Muscle of back (tissue), 11 donors: ENCODE results near the gene DNMBP. TPM values are rescaled to one million over a fixed set of nuclear protein-coding genes. Genes with fewer than 3 reads are reported as not detected.
"Not testable (repeated sequence)": the region's sequence is repeated elsewhere in the genome, so short reads cannot be mapped to it uniquely, and the experiment has no call there.

ENCODE experiments used
- DNase-seq, 3 donors: peaks; one replicate each; pipeline versions ENCODE4 v3.0.0 to v3.0.0-alpha.2; 2013
- polyA plus RNA-seq, 10 donors: library from polyadenylated mRNA; unstranded; fragments of 120-200 nt; gene quantifications; one replicate each; pipeline ENCODE4 v1.2.1, GENCODE V29; 2013; ENCODE audit not compliant: insufficient read length in 10 of 10

DNMBP gene
- polyA plus RNA-seq, 10 donors: 12.9 to 20.8 (median 16.7) TPM

- no peak for DNase-seq
Measured at GRCh38 chr10:99860466-99860865, 149.3 kb downstream of the DNMBP start.

- no peak for DNase-seq
Measured at GRCh38 chr10:99859585-99859984, 150.2 kb downstream of the DNMBP start.

GRCh38 chr10:99858849-99859248 lies 150.9 kb downstream of the DNMBP start:
- no peak for DNase-seq

DNA sequence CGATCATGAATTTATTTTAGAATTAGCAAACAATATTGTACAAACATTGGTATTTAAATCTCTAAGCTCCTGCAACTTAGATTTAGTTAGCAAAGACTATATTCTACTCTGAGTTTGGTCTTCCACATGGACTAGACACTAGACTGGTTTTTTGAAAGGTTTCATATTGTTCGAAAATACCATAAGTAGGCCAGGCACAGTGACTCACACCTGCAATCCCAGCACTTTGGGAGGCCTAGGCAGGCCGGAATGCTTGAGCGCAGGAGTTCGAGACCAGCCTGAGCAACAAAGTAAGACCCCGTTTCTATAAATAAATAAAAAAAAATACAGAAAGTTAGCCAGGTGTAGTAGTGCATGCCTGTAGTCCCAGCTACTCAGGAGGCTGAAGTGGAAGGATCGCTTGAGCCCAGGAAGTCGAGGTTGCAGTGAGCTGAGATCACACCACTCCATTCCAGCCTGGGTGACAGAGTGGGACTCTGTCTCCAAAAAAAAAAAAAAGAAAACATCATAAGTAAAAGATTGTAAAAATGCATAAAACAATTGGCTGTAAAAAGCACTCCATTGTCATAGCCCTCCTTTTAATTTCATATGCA lies 154.2 kb downstream of the DNMBP start:
- no peak for DNase-seq

DNA sequence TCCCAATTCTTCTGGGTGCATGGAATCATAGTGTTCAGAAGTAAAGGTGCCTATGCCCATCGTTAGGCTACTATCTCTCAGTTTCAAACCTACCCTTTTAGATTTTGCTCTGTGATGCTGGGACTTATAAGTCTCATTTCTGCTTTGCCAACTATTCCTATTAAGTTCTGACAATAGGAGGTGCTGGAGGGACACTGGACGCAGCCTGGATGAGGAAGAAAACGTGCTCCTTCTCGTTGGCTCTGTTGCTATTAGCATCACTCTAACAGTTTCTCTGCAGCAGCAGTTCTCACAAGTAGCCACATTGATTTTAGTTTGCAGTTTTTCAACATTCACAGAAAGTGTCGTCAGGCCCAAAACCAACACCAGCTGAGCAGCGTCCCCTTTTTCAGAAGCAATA lies 154.9 kb downstream of the DNMBP start:
- DNase-seq: peak; percentile 45 to 86 (median 73)

- no peak for DNase-seq
Measured at GRCh38 chr10:99853655-99854054, 156.1 kb downstream of the DNMBP start.

DNA sequence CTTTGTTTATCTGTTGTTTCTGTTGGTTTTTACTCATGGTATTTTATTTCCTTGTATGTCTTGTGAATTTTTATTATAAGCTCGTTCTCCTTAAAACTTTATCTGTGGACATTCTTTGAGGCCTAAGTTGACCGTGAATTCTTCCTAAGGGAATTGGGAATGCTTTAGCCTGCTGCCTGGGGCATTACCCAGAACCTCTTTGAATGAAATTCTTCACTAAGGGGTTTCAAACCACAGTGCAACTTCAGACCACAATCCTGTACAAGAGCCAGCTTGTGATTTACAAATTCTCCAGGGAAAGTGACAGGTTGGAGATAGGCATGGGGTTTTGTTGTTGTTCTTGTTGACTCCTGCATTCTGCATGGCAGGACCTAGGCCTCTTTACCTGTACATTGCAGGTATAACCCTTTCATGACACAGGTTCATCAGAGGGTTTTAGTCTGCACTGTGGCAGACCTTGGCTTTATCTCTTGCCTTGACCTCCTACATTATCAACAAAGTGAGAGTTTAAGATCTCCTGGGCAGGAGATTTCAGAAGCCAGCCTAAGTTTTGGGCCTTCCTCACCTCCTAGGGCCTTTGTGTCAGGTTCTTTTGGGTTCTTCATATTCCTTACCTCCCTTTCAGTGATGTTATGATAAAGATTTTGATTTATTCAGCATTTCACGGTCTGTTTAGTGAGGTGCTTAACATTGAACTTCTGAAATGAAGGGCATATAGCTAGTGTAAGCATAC lies 157.1 kb downstream of the DNMBP start:
- DNase-seq: no peak

GRCh38 chr10:99851825-99852224 lies 157.9 kb downstream of the DNMBP start:
- DNase-seq: no peak

GRCh38 chr10:99850767-99851340 lies 158.9 kb downstream of the DNMBP start:
- peak in 1 of 3 donors; percentile 29 for DNase-seq

- peak; percentile 43 to 76 (median 66) for DNase-seq
Measured at GRCh38 chr10:99850021-99850766, 159.6 kb downstream of the DNMBP start.

DNA sequence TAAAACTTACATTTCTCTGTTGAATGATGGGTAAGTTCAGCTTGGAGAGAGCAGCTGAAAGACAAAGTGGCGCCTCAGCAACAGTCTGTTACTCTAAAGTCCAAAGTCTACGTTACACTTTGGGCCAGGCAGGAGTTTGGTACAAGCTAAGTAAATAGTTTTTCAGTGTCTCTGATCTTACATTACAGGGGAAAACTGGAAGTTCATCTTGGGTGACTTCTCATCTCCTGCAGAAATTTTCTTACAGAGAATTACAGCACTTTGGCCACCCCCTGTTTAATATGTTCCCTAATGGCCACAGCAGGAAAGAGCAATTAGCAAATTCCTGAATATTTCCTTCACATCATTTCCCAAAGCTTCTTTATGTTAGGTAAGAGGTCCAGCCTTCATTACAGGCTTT lies 160.2 kb downstream of the DNMBP start:
- no peak for DNase-seq

- DNase-seq: no peak
Measured at GRCh38 chr10:99849057-99849456, 160.7 kb downstream of the DNMBP start.

GRCh38 chr10:99845837-99846382 lies 163.8 kb downstream of the DNMBP start:
- peak; percentile 89 to 94 (median 90) for DNase-seq

DNA sequence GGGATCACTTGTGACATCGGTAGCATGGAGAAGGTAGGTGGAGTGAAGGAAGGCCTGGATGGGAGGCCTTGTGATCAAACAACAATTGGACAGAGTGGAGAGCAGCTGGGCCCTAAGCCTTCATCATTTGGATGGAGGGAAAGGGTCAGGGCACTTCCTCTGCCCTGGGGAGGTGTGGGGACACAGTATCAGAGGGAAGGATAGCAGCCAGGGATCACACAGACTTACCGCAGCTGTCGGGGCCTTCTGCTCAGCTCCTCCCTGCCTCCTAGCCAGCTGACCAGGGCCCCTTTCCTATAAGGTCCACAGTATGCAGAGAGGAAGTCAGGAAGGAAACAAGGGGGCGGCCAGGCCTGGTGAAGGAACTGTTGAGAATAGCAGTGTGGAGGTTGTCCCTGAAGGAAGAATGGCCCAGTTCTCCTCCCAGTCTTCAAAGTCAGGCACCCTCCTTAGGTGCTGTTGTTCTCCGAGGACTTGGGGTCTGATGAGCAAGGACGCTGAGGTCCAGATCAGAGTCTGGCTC lies 165.3 kb downstream of the DNMBP start:
- DNase-seq: peak in 1 of 3 donors; percentile 11

GRCh38 chr10:99843310-99843709 lies 166.4 kb downstream of the DNMBP start:
- DNase-seq: no peak

DNA sequence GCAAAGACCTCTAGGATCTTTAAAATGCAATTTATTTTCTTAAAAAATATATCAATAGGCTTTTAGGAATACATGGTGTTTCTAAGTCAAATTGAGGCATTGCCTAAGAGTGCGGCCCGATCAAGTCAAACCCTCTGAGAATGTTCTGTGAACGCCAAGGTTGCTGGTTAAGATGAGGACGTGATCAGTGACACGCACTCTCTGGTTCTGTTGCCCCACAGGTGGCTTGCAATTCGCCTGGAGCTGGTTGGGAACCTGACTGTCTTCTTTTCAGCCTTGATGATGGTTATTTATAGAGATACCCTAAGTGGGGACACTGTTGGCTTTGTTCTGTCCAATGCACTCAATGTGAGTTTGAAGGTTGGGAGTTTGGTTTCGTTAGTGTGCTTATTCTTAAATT lies 168.0 kb downstream of the DNMBP start:
- DNase-seq: no peak

GRCh38 chr10:99840859-99841258 lies 168.9 kb downstream of the DNMBP start:
- not testable (repeated sequence) for DNase-seq

- peak in 1 of 3 donors; percentile 9 for DNase-seq
Measured at GRCh38 chr10:99836711-99837110, 173.0 kb downstream of the DNMBP start.

DNA sequence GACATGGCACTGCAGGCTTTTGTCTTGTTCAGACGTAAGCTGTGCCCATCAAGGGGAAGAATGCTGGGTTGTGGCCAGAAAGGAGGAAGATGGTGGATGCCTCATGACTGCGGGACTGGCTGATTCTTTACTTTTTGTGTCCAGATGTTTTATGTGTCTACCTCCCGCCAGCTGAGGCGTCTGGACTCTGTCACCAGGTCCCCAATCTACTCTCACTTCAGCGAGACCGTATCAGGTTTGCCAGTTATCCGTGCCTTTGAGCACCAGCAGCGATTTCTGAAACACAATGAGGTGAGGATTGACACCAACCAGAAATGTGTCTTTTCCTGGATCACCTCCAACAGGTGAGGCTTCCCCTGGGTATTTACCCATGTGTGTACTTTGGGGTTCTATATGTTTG lies 173.8 kb downstream of the DNMBP start:
- DNase-seq: no peak

DNA sequence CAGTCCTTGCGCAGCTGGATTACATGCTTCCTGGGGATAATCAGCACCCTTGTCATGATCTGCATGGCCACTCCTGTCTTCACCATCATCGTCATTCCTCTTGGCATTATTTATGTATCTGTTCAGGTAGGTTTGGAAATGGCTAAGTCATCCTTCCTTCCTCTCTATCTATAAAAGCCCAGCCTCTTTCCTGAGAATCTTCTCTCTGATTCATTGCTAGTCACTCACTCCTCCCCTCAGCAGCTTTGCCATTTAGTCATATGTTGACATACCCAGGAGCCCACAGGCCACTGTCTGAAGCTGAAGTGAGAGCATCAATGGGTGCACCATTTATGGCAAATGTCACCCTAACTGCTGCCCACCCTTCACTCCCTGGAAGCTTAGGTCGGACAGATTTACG lies 175.3 kb downstream of the DNMBP start:
- DNase-seq: peak in 1 of 3 donors; percentile 43

DNA sequence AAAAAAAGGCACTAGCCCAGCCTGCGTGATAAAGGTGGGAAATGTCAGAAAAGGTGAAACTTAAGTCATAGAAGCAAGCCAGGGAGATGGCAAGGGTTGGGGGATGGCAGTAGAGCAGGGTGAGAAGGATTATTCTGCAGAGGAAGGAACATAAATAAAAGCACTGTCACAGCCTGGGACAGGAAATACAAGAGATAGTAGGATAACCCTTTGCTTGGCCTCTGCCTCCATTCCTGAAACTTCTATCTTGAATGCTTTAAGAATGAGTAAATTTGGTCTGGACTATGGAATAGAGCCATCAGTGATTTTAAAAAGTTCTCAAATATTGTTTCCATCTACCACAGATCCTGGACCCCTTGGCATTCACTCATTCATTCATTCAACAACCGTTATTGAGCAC lies 177.3 kb downstream of the DNMBP start:
- DNase-seq: no peak

DNA sequence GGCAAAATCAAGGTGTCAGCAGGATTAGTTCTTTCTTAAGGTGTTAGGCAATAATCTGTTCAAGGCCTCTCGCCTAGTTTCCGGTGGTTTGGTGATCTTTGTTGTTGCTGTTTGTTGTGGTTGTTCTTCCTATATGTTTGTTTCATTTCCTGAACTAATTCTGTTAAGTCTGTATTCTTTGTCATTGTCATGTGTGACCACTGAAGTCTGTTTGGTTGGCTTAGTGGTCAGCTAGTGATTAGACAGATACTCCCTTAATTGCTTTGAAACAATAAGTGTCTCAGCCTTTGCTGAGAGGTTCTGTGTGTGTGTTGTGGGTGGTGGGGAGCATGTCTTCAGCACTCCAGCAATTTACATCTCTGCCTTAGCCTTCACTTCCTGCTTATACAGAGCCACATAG lies 181.3 kb downstream of the DNMBP start:
- DNase-seq: no peak
